Measurements from ENCODE around the gene ANTXR1. TPM values are rescaled to one million over a fixed set of nuclear protein-coding genes. Genes with fewer than 3 reads are reported as not detected.

ANTXR1 gene
- total RNA-seq, 1 donor from 2014 or later: 69.5 TPM

DNA sequence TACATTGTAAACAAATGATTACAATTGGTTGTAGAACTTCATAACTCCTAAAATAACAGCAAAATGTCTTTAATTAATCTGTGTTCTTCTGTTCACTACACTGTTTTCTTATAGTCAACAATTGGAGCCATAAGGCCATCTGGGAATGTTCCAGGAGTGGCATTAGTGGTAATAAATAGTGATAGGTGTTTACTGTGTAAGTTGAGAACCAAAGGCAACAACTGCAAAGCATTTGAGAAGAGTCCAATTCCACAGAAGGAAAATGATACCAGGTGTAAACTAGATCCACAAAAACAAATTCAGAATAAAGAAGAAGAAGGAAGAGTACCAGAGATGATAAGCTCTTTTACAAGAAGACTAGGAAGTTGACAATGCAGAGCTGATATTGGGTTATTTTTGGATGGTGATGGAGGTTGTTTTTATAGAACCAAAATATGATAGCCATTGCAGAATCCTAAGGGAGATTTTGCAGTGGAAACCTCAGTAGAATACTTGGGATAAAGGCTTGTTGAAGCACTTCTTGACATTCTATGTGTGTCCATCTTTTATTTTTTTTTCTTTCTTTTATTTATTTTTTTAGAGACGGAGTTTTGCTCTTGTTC, 52.9 kb downstream of the ANTXR1 start:
- DNase-seq (ENCODE audit: extremely low spot score, unreplicated experiment): no peak
- Mint-ChIP-seq H3K9me3 (peaks cover 4% of the 10 kb centered on the region), H3K27me3 (no peaks in the 10 kb centered on the region), H3K4me3 (no peak overlapping the region), H3K36me3 (peaks cover 25% of the 10 kb centered on the region), H3K27ac (no peak overlapping the region), H3K4me1 (ENCODE audit: unreplicated experiment) (peaks cover 9% of the 10 kb centered on the region)
- TF ChIP-seq, protein P1, sequence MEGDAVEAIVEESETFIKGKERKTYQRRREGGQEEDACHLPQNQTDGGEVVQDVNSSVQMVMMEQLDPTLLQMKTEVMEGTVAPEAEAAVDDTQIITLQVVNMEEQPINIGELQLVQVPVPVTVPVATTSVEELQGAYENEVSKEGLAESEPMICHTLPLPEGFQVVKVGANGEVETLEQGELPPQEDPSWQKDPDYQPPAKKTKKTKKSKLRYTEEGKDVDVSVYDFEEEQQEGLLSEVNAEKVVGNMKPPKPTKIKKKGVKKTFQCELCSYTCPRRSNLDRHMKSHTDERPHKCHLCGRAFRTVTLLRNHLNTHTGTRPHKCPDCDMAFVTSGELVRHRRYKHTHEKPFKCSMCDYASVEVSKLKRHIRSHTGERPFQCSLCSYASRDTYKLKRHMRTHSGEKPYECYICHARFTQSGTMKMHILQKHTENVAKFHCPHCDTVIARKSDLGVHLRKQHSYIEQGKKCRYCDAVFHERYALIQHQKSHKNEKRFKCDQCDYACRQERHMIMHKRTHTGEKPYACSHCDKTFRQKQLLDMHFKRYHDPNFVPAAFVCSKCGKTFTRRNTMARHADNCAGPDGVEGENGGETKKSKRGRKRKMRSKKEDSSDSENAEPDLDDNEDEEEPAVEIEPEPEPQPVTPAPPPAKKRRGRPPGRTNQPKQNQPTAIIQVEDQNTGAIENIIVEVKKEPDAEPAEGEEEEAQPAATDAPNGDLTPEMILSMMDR (conservative IDR thresholded peaks at IDR 0.05): no peak

DNA sequence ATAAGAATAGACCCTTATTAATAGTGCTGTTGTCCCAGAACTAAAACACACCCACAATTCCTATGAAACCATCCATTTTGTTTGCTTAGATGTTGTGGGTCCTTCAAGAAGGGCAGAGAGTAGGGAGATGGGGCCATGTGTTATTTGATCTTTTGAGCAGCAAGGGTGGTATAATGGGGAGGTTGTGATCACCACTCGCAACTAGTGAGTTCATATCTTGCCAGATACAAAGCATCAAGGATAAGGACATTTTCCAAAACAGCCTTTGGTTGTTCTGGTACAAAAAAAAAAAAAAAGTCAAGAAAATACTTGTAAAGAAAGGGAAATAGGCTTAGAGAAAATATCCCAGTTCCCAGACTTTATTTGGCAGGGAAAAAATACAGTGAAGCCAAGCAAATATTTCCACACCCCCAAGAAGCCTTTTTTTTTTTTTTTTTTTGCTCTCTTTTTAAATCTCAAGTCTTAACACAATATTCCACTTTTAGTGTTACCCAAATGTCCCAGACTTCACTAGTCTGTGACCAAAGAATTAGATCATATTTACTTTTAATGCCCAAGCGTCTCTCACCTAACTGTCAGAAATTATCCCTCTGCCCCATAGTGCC, 54.1 kb downstream of the ANTXR1 start:
- Mint-ChIP-seq H3K36me3 (peaks cover 23% of the 10 kb centered on the region), H3K4me3 (no peak overlapping the region), H3K27me3 (no peaks in the 10 kb centered on the region), H3K4me1 (ENCODE audit: unreplicated experiment) (peaks cover under 1% of the 10 kb centered on the region), H3K9me3 (peaks cover 4% of the 10 kb centered on the region), H3K27ac (no peak overlapping the region)
- no peak for DNase-seq (ENCODE audit: extremely low spot score, unreplicated experiment)
- TF ChIP-seq, protein P1 (conservative IDR thresholded peaks at IDR 0.05): no peak

DNA sequence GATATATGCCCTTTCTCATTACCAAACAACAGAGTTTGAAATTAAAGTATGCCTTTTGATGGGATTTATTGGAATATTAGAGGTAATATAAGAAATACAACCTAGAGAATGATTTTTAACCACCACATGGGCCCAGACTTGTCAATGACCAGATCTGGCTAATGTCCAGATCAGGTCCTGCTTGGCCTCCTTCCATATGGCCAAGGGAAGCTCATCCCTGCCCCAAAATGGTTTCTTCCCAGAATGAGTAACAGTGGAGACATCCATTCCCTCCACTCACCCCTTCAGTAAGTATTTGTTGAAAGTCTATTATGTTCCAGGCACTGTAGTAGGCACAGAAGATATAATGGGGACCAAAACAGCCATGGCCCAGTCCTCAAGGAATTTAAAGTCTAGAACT, 54.9 kb downstream of the ANTXR1 start:
- Mint-ChIP-seq H3K4me3 (no peak overlapping the region), H3K27ac (no peak overlapping the region), H3K4me1 (ENCODE audit: unreplicated experiment) (no peaks in the 10 kb centered on the region), H3K36me3 (peaks cover 23% of the 10 kb centered on the region), H3K27me3 (no peaks in the 10 kb centered on the region), H3K9me3 (peaks cover 4% of the 10 kb centered on the region)
- DNase-seq (ENCODE audit: extremely low spot score, unreplicated experiment): no peak
- TF ChIP-seq, protein P1 (conservative IDR thresholded peaks at IDR 0.05): no peak

DNA sequence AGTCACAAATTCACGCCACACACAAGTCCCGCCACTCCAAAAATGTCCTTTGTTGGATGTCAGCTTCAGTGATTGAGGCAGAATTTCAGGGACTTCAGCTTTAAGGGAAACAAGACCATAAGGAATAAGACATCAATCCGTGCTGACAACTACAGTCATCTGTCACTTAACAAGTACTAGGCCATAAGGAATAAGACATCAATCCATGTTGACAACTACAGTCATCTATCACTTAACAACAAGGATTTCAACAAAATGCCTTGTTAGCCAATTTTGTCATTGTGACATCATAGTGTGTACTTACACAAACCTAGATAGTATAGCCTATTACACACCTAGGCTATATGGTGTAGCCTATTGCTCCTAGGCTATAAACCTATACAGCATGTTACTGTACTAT, 58.0 kb downstream of the ANTXR1 start:
- Mint-ChIP-seq H3K4me3 (no peak overlapping the region), H3K4me1 (ENCODE audit: unreplicated experiment) (no peaks in the 10 kb centered on the region), H3K27ac (no peak overlapping the region), H3K9me3 (no peaks in the 10 kb centered on the region), H3K36me3 (peaks cover 33% of the 10 kb centered on the region), H3K27me3 (no peaks in the 10 kb centered on the region)
- TF ChIP-seq, protein P1 (conservative IDR thresholded peaks at IDR 0.05): no peak
- DNase-seq (ENCODE audit: extremely low spot score, unreplicated experiment): no peak

DNA sequence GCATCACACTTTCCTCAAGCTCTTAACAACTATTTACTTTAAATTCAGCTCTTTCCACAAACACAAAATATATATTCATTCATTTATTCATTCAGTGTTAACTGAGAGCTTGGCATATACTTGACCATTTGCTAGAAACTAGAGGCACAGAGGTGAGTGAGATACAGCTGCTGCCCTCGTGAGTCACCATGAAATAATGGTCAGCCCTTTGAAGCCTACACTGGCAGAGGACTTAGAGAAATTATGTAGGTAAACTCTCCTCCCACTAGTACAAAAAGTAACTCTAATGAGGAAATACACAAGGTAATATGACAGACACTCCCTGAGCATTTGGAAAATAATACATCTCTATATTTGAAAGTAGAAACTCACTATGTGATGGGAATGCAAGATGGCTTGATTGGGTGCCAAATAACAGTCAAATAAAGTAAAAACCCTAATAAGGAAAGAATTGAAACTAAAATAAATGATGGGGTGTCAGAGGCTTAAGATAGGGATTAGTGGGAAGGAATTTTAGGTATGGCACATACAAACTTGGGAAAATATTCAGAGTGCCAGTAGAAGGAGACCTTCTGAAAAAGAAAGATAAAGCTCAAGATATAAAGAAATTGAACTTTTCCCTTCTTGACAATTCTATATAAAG, 61.1 kb downstream of the ANTXR1 start:
- H3K27ac Mint-ChIP-seq: no peak overlapping the region
- no peaks in the 10 kb centered on the region for H3K4me1 Mint-ChIP-seq (ENCODE audit: unreplicated experiment)
- peaks cover 29% of the 10 kb centered on the region for H3K36me3 Mint-ChIP-seq
- TF ChIP-seq, protein P1 (conservative IDR thresholded peaks at IDR 0.05): no peak
- H3K9me3 Mint-ChIP-seq: no peaks in the 10 kb centered on the region
- DNase-seq (ENCODE audit: extremely low spot score, unreplicated experiment): no peak
- no peaks in the 10 kb centered on the region for H3K27me3 Mint-ChIP-seq
- H3K4me3 Mint-ChIP-seq: no peak overlapping the region

Measured in type B pancreatic cell (in vitro differentiated cells).